ENCODE data around the gene PDE4D.

Gene PDE4D

DNA sequence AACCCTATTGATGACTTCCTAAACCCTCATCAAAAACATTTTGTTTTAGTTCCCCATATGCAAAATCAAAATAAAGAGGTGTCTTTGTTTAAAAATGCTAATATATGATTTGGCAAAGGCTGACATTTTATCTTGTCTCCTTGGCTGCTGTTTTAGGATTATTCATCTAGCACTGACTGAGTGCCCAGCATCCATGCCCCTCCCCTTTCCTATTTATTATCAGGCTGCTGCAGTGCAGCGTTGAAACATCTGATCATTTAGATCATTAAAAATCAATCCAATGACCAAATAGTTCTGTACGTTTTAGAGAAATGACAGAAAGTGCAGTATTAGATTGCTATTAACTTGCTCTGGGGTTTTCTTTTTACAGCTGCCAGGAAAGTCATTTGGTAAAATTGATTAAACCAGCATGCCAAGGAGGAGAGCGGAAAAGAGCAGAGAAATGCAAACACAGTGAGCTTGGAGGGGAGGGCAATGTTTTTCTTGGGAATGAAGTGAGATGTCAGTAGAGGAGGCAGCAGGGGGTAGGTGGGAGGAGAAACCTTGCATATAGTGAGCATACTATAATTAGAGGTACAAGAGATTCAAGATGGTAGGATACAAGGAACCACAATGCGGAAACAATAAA is 286.3 kb downstream of the PDE4D start:
- Histone ChIP-seq H3K4me3 (no peak overlapping the region), H4K20me1 (no peaks in the 10 kb centered on the region), H3K9ac (no peak overlapping the region), H3K4me1 (no peaks in the 10 kb centered on the region), H3K36me3 (no peaks in the 10 kb centered on the region), H3K9me3 (replicated peaks in 1 of 11) (no peaks in the 10 kb centered on the region), H3K4me2 (no peak overlapping the region), H3K27me3 (no peaks in the 10 kb centered on the region), H3K27ac (no peak overlapping the region)
- no peak for TF ChIP-seq Cebpa-rat (IDR thresholded peaks at IDR 0.05)

- Histone ChIP-seq H3K27ac (no peak overlapping the region), H3K27me3 (no peaks in the 10 kb centered on the region), H3K4me3 (no peak overlapping the region), H4K20me1 (no peaks in the 10 kb centered on the region), H3K9ac (no peak overlapping the region), H3K36me3 (no peaks in the 10 kb centered on the region), H3K4me2 (no peak overlapping the region), H3K4me1 (no peaks in the 10 kb centered on the region), H3K9me3 (replicated peaks in 1 of 11) (no peaks in the 10 kb centered on the region)
- no peak for TF ChIP-seq Cebpa-rat (IDR thresholded peaks at IDR 0.05)
These were observed 287.6 kb downstream of the PDE4D start for GRCh38 chr5:59605915-59606314.

- no peaks in the 10 kb centered on the region for H3K9me3 ChIP-seq (replicated peaks in 1 of 11)
- no peak for TF ChIP-seq Cebpa-rat (IDR thresholded peaks at IDR 0.05)
- no peak overlapping the region for H3K27ac ChIP-seq
These were observed 289.4 kb downstream of the PDE4D start for GRCh38 chr5:59604111-59604510.

GRCh38 chr5:59600998-59601397 is 292.5 kb downstream of the PDE4D start:
- Histone ChIP-seq H3K4me3 (no peak overlapping the region), H3K9ac (no peak overlapping the region), H4K20me1 (no peaks in the 10 kb centered on the region), H3K27me3 (no peaks in the 10 kb centered on the region), H3K36me3 (no peaks in the 10 kb centered on the region), H3K4me1 (peaks cover 0 to 32% (median 20%) of the 10 kb centered on the region in 10 experiments; a peak in 15 of 20 replicates), H3K4me2 (no peak overlapping the region), H3K9me3 (replicated peaks in 1 of 11) (no peaks in the 10 kb centered on the region), H3K27ac (no peak overlapping the region)
- TF ChIP-seq Cebpa-rat (IDR thresholded peaks at IDR 0.05) = no peak

More at GRCh38 chr5:59604111-59604510, 289.4 kb downstream of the PDE4D start:
- no peak overlapping the region for H3K9ac ChIP-seq
- peaks cover 0 to 3% (median 0%) of the 10 kb centered on the region in 10 experiments; a peak in 6 of 20 replicates for H3K4me1 ChIP-seq
- no peak overlapping the region for H3K4me3 ChIP-seq
- no peaks in the 10 kb centered on the region for H3K27me3 ChIP-seq
- H3K36me3 ChIP-seq = no peaks in the 10 kb centered on the region
- no peaks in the 10 kb centered on the region for H4K20me1 ChIP-seq
- H3K4me2 ChIP-seq = no peak overlapping the region

GRCh38 chr5:59600153-59600552 is 293.4 kb downstream of the PDE4D start:
- no peak overlapping the region for H3K9ac ChIP-seq
- H3K36me3 ChIP-seq = no peaks in the 10 kb centered on the region
- no peak overlapping the region for H3K4me2 ChIP-seq
- H3K4me1 ChIP-seq = peaks cover 0 to 32% (median 20%) of the 10 kb centered on the region in 10 experiments; a peak in 15 of 20 replicates
- no peak overlapping the region for H3K27ac ChIP-seq
- no peaks in the 10 kb centered on the region for H3K9me3 ChIP-seq (replicated peaks in 1 of 11)
- no peak for TF ChIP-seq Cebpa-rat (IDR thresholded peaks at IDR 0.05)
- no peaks in the 10 kb centered on the region for H4K20me1 ChIP-seq
- no peaks in the 10 kb centered on the region for H3K27me3 ChIP-seq
- no peak overlapping the region for H3K4me3 ChIP-seq

- Histone ChIP-seq H3K9me3 (replicated peaks in 1 of 11) (no peaks in the 10 kb centered on the region), H3K27ac (no peak overlapping the region), H3K36me3 (no peaks in the 10 kb centered on the region), H4K20me1 (no peaks in the 10 kb centered on the region), H3K4me2 (no peak overlapping the region), H3K9ac (no peak overlapping the region), H3K27me3 (no peaks in the 10 kb centered on the region), H3K4me3 (no peak overlapping the region), H3K4me1 (peaks cover 0 to 32% (median 20%) of the 10 kb centered on the region in 10 experiments; a peak in 15 of 20 replicates)
- no peak for TF ChIP-seq Cebpa-rat (IDR thresholded peaks at IDR 0.05)
These were observed 293.8 kb downstream of the PDE4D start for GRCh38 chr5:59599729-59600128.

DNA sequence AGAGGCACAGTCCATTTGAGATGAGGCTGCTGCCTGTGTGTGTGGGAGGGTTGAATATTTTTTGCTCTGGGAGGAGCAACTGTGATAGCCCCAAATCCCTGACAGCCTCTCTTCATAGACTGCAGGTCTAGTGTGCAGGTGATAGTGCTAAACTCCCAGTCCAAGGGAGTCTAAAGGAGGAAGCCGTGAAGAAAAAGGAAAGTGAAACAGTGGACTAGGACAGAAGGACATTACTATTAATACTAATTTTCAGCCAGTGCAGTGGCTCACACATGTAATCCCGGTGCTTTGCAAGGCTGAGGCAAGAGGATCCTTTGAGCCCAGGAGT is 295.0 kb downstream of the PDE4D start:
- peak overlapping the region in 5 of 11 experiments; percentile 18 to 44 (median 40); a peak in 8 of 22 replicates for H3K27ac ChIP-seq
- H3K4me2 ChIP-seq = peak overlapping the region in 10 of 11 experiments; percentile 1 to 91 (median 61); a peak in 18 of 22 replicates
- no peak for TF ChIP-seq Cebpa-rat (IDR thresholded peaks at IDR 0.05)
- H3K9ac ChIP-seq = peak overlapping the region in 2 of 11 experiments; percentile 23 to 46; a peak in 3 of 22 replicates
- H3K9me3 ChIP-seq (replicated peaks in 1 of 11) = no peaks in the 10 kb centered on the region
- H3K36me3 ChIP-seq = no peaks in the 10 kb centered on the region
- peaks cover 0 to 37% (median 20%) of the 10 kb centered on the region in 10 experiments; a peak in 15 of 20 replicates for H3K4me1 ChIP-seq
- H3K4me3 ChIP-seq = peak overlapping the region in 3 of 10 experiments; percentile 9 to 36 (median 21); a peak in 3 of 20 replicates
- no peaks in the 10 kb centered on the region for H4K20me1 ChIP-seq
- H3K27me3 ChIP-seq = no peaks in the 10 kb centered on the region

GRCh38 chr5:59597690-59598546 is 295.6 kb downstream of the PDE4D start:
- Histone ChIP-seq H3K9me3 (replicated peaks in 1 of 11) (no peaks in the 10 kb centered on the region), H4K20me1 (no peaks in the 10 kb centered on the region), H3K27ac (peak overlapping the region in 5 of 11 experiments; percentile 18 to 44 (median 40); a peak in 8 of 22 replicates), H3K36me3 (no peaks in the 10 kb centered on the region), H3K4me3 (peak overlapping the region in 3 of 10 experiments; percentile 9 to 36 (median 21); a peak in 3 of 20 replicates), H3K27me3 (no peaks in the 10 kb centered on the region), H3K9ac (peak overlapping the region in 2 of 11 experiments; percentile 23 to 46; a peak in 3 of 22 replicates), H3K4me1 (peaks cover 0 to 41% (median 20%) of the 10 kb centered on the region in 10 experiments; a peak in 15 of 20 replicates), H3K4me2 (peak overlapping the region in 10 of 11 experiments; percentile 1 to 91 (median 61); a peak in 18 of 22 replicates)
- no peak for TF ChIP-seq Cebpa-rat (IDR thresholded peaks at IDR 0.05)

All from BLaER1 treated with 17β-estradiol and CSF1 and Interleukin-3, amounts not matched to agents 10 nM and 100 nM (cell line).